ENCODE measurements around the gene COG5.

DNA sequence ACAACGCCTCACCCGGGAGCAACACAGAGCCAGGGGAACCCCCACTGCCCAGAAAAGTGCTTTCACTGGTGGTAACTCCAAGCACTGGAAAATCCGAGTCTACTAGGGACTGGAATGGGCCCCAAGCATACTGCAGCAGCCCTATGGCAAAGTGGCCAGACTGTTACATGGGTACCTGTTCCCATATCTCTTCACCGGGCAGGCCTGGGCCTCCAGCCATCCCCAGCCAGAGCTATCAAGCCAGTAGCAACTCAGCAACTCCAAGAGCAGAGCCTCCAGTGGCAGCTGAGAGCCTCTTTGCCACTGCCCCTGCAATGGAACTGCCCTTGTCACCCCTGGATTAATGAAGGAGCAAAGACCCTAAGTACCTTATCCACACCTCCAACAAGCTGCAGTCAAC, 321.5 kb downstream of the COG5 start:
- TF ChIP-seq, protein P1, sequence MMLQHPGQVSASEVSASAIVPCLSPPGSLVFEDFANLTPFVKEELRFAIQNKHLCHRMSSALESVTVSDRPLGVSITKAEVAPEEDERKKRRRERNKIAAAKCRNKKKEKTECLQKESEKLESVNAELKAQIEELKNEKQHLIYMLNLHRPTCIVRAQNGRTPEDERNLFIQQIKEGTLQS (IDR thresholded peaks at IDR 0.05; ENCODE audit: borderline replicate concordance, extremely low read depth, low read depth, low read length): no peak
- TF ChIP-seq, protein P2, sequence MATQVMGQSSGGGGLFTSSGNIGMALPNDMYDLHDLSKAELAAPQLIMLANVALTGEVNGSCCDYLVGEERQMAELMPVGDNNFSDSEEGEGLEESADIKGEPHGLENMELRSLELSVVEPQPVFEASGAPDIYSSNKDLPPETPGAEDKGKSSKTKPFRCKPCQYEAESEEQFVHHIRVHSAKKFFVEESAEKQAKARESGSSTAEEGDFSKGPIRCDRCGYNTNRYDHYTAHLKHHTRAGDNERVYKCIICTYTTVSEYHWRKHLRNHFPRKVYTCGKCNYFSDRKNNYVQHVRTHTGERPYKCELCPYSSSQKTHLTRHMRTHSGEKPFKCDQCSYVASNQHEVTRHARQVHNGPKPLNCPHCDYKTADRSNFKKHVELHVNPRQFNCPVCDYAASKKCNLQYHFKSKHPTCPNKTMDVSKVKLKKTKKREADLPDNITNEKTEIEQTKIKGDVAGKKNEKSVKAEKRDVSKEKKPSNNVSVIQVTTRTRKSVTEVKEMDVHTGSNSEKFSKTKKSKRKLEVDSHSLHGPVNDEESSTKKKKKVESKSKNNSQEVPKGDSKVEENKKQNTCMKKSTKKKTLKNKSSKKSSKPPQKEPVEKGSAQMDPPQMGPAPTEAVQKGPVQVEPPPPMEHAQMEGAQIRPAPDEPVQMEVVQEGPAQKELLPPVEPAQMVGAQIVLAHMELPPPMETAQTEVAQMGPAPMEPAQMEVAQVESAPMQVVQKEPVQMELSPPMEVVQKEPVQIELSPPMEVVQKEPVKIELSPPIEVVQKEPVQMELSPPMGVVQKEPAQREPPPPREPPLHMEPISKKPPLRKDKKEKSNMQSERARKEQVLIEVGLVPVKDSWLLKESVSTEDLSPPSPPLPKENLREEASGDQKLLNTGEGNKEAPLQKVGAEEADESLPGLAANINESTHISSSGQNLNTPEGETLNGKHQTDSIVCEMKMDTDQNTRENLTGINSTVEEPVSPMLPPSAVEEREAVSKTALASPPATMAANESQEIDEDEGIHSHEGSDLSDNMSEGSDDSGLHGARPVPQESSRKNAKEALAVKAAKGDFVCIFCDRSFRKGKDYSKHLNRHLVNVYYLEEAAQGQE (IDR thresholded peaks at IDR 0.05; ENCODE audit: low read depth, low read length): no peak
- TF ChIP-seq SREBF2 (IDR thresholded peaks at IDR 0.05; ENCODE audit: low read length): no peak
